Motor neuron (in vitro differentiated cells): ENCODE data around the gene SCFD2. TPM values are rescaled to one million over a fixed set of nuclear protein-coding genes. Genes with fewer than 3 reads are reported as not detected.

Experiments used
- ATAC-seq, 8 experiments: fragments of 200-7000 bp; cut with Tn5 transposase; replicated peaks in 6 of 8; 2 replicates each; pipeline ENCODE4 v1.8.0; 2021; ENCODE audit warnings: mild to moderate bottlenecking in 8 of 8, moderate library complexity in 8 of 8
- H3K27ac ChIP-seq, 2 donors: fragments of 250-450 bp; sonication (Bioruptor Pico); 2 replicates each; pipeline ENCODE4 v1.9.0; 2021; ENCODE audit warnings: antibody characterized with exemption in 2 of 2, mild to moderate bottlenecking in 2 of 2, moderate library complexity in 1 of 2
- H3K4me1 ChIP-seq, 2 donors: fragments of 250-450 bp; sonication (Bioruptor Pico); replicated peaks in 1 of 2; 2 replicates each; pipeline ENCODE4 v1.6.1; 2021; ENCODE audit warnings: antibody characterized with exemption in 2 of 2, mild to moderate bottlenecking in 2 of 2, moderate library complexity in 1 of 2
- H3K4me3 ChIP-seq, 5 donors: fragments of 250-450 bp; sonication (Bioruptor Pico); 2 replicates each; pipeline ENCODE4 v1.9.0; 2021; ENCODE audit warnings: antibody characterized with exemption in 5 of 5, mild to moderate bottlenecking in 5 of 5, moderate library complexity in 4 of 5
- WGBS, 10 experiments: fragments of 450-650 bp; shearing (Covaris generic); methylation state at CpG; one replicate each; pipeline ENCODE4 v1.0.0; 2022; 5-methylcytosine and 5-hydroxymethylcytosine counted together
- in situ Hi-C, 9 experiments: fragments of 400-800 bp; cut with MboI; loops; one replicate each; pipeline ENCODE4 v1.15.0; 2021; ENCODE audit warnings: low sequenced_read_pairs in 9 of 9, low pct_unique_long_range_greater_than_20kb in 2 of 9; ENCODE audit not compliant: unreplicated experiment in 9 of 9
- total RNA-seq, 8 experiments: library from RNA; unstranded; fragments of 300-600 nt; gene quantifications; 2 replicates each; pipeline versions ENCODE4 v1.2.3 to v1.2.4, GENCODE V29; 2022

The SCFD2 gene
- total RNA-seq, 8 experiments from 2014 or later, result 9.0 to 40.3 (median 21.1) TPM

GRCh38 chr4:52910115-52910514 is 455.7 kb downstream of the SCFD2 start:
- no peak overlapping the region for H3K27ac ChIP-seq
- H3K4me1 ChIP-seq, result peaks cover 0 to 3% of the 10 kb centered on the region in 2 donors
- in situ Hi-C loops, result no loop called here
- H3K4me3 ChIP-seq, result no peak overlapping the region
- ATAC-seq, result no peak

GRCh38 chr4:52907510-52907909 is 458.4 kb downstream of the SCFD2 start:
- ATAC-seq, result no peak

DNA sequence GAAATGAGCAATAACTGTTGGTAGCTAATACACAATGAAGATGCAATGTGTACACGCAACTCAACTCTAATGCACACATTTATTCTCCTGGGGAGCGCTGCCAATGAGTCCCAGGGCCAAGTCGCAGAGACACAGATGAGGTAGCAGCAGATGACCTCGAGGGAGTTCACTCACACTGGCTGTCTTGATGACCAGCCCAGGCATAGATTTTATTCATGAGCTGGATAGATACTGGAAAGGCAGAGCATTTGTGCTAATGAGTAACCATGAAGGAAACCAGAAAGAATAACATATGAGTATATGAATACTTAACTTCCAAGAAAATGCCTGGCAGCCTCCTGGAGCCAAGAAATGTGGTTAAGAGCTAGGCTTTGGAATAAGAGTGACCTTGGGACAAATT is 461.4 kb downstream of the SCFD2 start:
- peak in 3 of 8 experiments; percentile 92 to 100 (median 100) for ATAC-seq
- WGBS, 10 experiments, result 25 to 100% (median 87%) methylated on average over 1 to 4 of the region's 4 CpGs; no CpG with 5 or more reads in 2 of the 10 experiments
- no peaks in the 10 kb centered on the region for H3K4me1 ChIP-seq
- in situ Hi-C loops, result no loop called here
- no peak overlapping the region for H3K4me3 ChIP-seq
- no peak overlapping the region for H3K27ac ChIP-seq

More at GRCh38 chr4:52907510-52907909, 458.4 kb downstream of the SCFD2 start:
- in situ Hi-C loops, result no loop called here
- Histone ChIP-seq H3K27ac (no peak overlapping the region), H3K4me3 (no peak overlapping the region), H3K4me1 (no peaks in the 10 kb centered on the region)
- WGBS, 10 experiments, result 83 to 100% (median 97%) methylated on average over 1 to 2 of the region's 2 CpGs; no CpG with 5 or more reads in 4 of the 10 experiments

DNA sequence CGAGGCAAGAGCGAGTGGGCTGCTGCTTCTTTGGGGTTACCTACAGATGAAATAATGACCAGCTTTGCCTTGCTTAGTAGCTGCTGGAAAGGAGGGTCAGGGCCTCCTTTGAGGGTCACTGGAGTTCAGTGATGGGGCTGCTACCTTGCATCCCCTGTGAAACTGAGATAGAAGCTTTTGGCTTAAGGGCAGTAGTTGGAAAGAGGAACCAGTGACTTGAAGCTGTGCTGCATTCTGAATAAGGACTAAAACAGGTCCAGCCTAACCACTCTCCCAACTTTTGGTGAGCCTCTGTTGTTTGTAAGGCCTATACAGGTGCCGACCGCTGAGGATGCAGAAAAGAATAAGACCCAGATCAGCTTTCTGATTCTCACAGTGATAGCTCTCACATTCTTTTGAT is 462.6 kb downstream of the SCFD2 start:
- Histone ChIP-seq H3K4me1 (no peaks in the 10 kb centered on the region), H3K4me3 (no peak overlapping the region), H3K27ac (no peak overlapping the region)
- no peak for ATAC-seq
- in situ Hi-C loops, result no loop called here
- WGBS, 10 experiments, result 90 to 100% (median 100%) methylated on average over 1 to 4 of the region's 4 CpGs; no CpG with 5 or more reads in 3 of the 10 experiments

DNA sequence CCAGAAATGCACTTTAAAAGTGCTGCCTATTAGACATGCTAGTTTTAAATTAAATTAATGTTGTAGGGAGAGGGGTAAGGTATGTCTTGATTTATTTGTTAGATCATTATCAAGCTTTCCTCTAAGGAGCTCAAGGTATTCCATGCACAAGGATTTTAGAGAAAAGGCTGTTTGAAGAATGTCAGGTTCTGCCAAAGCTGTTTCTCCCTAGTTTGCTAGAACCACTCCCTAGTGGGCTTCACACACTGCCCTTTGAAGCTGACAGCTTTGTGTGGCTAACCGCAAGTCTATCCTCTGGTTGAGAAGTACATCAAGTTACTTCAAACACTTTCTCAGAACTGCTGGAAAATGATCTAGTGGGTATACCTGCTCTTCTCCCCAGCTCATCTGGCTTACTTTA is 471.4 kb downstream of the SCFD2 start:
- H3K4me3 ChIP-seq, result no peak overlapping the region
- no peaks in the 10 kb centered on the region for H3K4me1 ChIP-seq
- no peak for ATAC-seq
- 40 to 100% (median 86%) methylated on average over 1 of the region's 1 CpG; no CpG with 5 or more reads in 5 of the 10 experiments for WGBS, 10 experiments
- in situ Hi-C loops, result no loop called here
- no peak overlapping the region for H3K27ac ChIP-seq

- no peak overlapping the region for H3K4me3 ChIP-seq
- in situ Hi-C loops, result no loop called here
- H3K4me1 ChIP-seq, result no peaks in the 10 kb centered on the region
- no peak overlapping the region for H3K27ac ChIP-seq
- 13 to 100% (median 84%) methylated on average over 2 to 3 of the region's 3 CpGs for WGBS, 10 experiments
- ATAC-seq, result no peak
Measured at GRCh38 chr4:52892880-52893279, 473.0 kb downstream of the SCFD2 start.

- in situ Hi-C loops, result no loop called here
- Histone ChIP-seq H3K27ac (no peak overlapping the region), H3K4me3 (no peak overlapping the region), H3K4me1 (no peaks in the 10 kb centered on the region)
- no peak for ATAC-seq
- WGBS, 10 experiments, result 71 to 100% (median 100%) methylated on average over 1 of the region's 1 CpG; no CpG with 5 or more reads in 4 of the 10 experiments
Measured at GRCh38 chr4:52891743-52892142, 474.1 kb downstream of the SCFD2 start.

DNA sequence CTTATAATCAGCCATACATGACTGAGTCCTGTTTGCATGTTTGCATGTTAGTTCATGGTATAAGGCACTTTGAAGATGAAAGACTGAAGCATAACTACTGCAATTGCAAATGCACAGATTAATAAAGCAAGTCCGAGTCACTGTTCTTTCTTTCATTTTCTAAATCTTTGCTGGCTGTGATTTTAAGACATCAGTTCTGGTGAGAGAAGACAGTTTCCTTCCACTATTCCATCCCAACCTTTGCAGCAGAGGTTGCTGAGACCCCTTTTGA is 475.4 kb downstream of the SCFD2 start:
- 17 to 100% (median 100%) methylated on average over 1 of the region's 1 CpG; no CpG with 5 or more reads in 3 of the 10 experiments for WGBS, 10 experiments
- Histone ChIP-seq H3K4me3 (no peak overlapping the region), H3K27ac (no peak overlapping the region), H3K4me1 (no peaks in the 10 kb centered on the region)
- peak in 2 of 8 experiments; percentile 40 to 48 for ATAC-seq
- in situ Hi-C loops, result no loop called here

GRCh38 chr4:52889778-52890520 is 475.9 kb downstream of the SCFD2 start:
- WGBS, 10 experiments, result 0 to 86% (median 80%) methylated on average over 1 to 2 of the region's 2 CpGs; no CpG with 5 or more reads in 1 of the 10 experiments
- in situ Hi-C loops, result no loop called here
- ATAC-seq, result peak in 2 of 8 experiments; percentile 64 to 75
- no peak overlapping the region for H3K27ac ChIP-seq
- no peaks in the 10 kb centered on the region for H3K4me1 ChIP-seq
- no peak overlapping the region for H3K4me3 ChIP-seq

- in situ Hi-C loops, result no loop called here
- ATAC-seq, result no peak
- 50 to 100% (median 86%) methylated on average over 1 to 2 of the region's 2 CpGs; no CpG with 5 or more reads in 2 of the 10 experiments for WGBS, 10 experiments
- no peak overlapping the region for H3K4me3 ChIP-seq
- no peak overlapping the region for H3K27ac ChIP-seq
- no peaks in the 10 kb centered on the region for H3K4me1 ChIP-seq
Measured at GRCh38 chr4:52889354-52889753, 476.5 kb downstream of the SCFD2 start.

DNA sequence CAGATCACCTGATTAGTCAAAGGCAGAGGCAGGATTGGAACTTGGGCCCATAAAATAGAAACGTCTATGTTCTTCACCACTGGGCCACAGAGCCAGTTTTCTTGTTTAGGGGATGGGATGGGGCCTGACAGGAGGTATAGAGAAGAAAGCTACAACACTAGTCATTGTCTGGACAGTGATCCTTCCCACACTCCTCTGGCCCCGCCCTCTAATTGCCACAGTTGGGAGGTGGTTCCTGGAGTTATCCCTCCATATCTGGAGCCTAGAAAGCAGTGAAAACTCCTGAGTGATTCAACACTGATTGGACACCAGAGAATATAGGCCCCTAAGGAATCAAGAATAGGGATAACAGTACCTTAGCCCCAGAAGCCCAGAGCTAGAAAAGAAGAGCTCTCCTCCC is 480.9 kb downstream of the SCFD2 start:
- WGBS, 10 experiments, result 20 to 100% (median 86%) methylated on average over 1 of the region's 2 CpGs; no CpG with 5 or more reads in 5 of the 10 experiments
- H3K27ac ChIP-seq, result no peak overlapping the region
- ATAC-seq, result peak in 2 of 8 experiments; percentile 59 to 67
- no peak overlapping the region for H3K4me3 ChIP-seq
- H3K4me1 ChIP-seq, result peaks cover 0 to 3% of the 10 kb centered on the region in 2 donors
- in situ Hi-C loops, result no loop called here

DNA sequence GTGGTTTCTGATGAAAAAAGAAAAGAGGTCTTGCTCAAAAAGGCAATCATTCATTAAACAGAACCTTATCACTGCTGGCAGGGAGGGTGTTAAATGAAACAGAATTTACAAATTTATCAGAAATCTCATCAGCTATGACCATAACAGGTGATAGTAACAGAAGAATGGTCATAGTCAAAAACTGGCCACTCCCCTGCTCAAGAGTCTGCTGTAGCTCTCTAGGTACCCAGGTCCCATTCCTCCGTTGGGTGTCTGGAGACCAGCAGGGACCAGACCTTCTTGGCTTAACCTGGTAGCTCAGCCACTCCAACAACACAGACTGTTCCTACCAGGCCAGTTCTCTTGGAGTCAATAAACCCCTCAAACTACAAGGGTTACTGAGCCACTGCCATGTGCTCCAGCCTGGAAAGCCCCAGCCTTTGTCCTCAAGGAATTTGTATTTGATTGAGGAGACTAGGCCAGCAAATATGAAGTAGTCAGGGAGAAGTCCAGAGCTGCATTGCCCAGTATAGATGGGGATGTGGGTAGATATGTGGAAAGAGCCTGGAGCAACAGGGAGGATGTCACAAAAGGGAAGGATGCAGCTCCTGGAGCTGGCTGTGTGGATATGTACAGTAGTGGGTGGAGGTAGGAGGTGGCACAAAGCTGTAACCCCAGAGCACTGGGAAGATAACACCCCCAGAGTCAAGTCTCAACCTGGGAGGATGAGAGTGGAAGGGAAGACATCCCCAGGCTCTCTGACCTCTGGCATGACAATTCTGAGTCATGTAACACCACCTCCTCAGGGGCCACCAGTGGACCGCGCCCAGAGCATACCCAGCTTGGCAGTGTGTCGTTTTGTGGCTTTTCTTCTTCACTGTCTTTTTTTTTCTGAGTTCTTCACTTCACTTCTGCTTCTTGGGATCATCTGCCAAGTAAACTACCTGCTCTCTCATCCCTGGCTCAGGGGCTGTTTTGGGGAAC is 481.9 kb downstream of the SCFD2 start:
- peaks cover 0 to 3% of the 10 kb centered on the region in 2 donors for H3K4me1 ChIP-seq
- 100% methylated on average over 1 to 2 of the region's 4 CpGs; no CpG with 5 or more reads in 7 of the 10 experiments for WGBS, 10 experiments
- H3K27ac ChIP-seq, result no peak overlapping the region
- in situ Hi-C loops, result no loop called here
- peak in 2 of 8 experiments; percentile 19 to 34 for ATAC-seq
- H3K4me3 ChIP-seq, result no peak overlapping the region

DNA sequence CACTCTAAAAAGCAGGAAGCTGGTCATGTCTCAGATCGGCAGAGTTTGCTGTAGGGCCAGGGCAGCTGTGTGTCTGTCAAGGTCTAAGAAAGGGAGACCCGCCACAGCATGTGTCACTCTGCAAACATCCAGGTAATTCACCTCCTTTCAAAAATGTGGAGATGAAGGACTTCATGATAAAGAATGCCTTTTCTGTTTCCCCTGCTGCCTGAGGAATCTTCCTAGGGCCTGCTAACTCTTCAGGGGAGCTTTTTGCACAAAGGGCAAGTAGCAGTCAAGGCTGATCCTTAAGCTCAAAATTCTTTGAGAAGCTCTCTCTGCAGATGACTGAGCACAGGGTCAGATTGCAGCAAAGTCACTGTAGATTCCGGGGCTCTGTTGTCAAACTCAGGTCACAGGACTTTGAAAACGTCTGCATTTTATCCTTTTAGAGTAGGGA is 482.7 kb downstream of the SCFD2 start:
- ATAC-seq, result no peak
- 29 to 100% (median 61%) methylated on average over 1 to 4 of the region's 4 CpGs; no CpG with 5 or more reads in 2 of the 10 experiments for WGBS, 10 experiments
- no peak overlapping the region for H3K4me3 ChIP-seq
- peaks cover 0 to 4% of the 10 kb centered on the region in 2 donors for H3K4me1 ChIP-seq
- no peak overlapping the region for H3K27ac ChIP-seq
- in situ Hi-C loops, result no loop called here
